ENCODE data around the gene TOX2.

TOX2 gene

GRCh38 chr20:43994486-43995100 lies 79.9 kb downstream of the TOX2 start:
- H3K27ac ChIP-seq: no peak overlapping the region
- TF ChIP-seq CTCF (conservative IDR thresholded peaks at IDR 0.05): no peak

GRCh38 chr20:43995645-43996044 lies 81.0 kb downstream of the TOX2 start:
- no peak overlapping the region for H3K27ac ChIP-seq
- no peak for TF ChIP-seq CTCF (conservative IDR thresholded peaks at IDR 0.05)

- no peak for TF ChIP-seq CTCF (conservative IDR thresholded peaks at IDR 0.05)
- no peak overlapping the region for H3K27ac ChIP-seq
Measured at GRCh38 chr20:43996240-43996930, 81.7 kb downstream of the TOX2 start.

GRCh38 chr20:43999848-44000247 lies 85.2 kb downstream of the TOX2 start:
- no peak for TF ChIP-seq CTCF (conservative IDR thresholded peaks at IDR 0.05)
- H3K27ac ChIP-seq: no peak overlapping the region

GRCh38 chr20:44001667-44002596 lies 87.3 kb downstream of the TOX2 start:
- TF ChIP-seq CTCF (conservative IDR thresholded peaks at IDR 0.05): no peak
- no peak overlapping the region for H3K27ac ChIP-seq

GRCh38 chr20:44002861-44003260 lies 88.2 kb downstream of the TOX2 start:
- no peak for TF ChIP-seq CTCF (conservative IDR thresholded peaks at IDR 0.05)
- H3K27ac ChIP-seq: no peak overlapping the region

- H3K27ac ChIP-seq: no peak overlapping the region
- no peak for TF ChIP-seq CTCF (conservative IDR thresholded peaks at IDR 0.05)
Measured at GRCh38 chr20:44003609-44004008, 89.0 kb downstream of the TOX2 start.

All from VCaP (cell line).